B cell (primary cell): ENCODE measurements around the gene RNH1. TPM values are rescaled to one million over a fixed set of nuclear protein-coding genes. Genes with fewer than 3 reads are reported as not detected.

Experiments
- ATAC-seq: fragments of 200-7000 bp; cut with Tn5 transposase; one replicate; pipeline ENCODE4 v1.10.0; 2021; ENCODE audit warnings: low read depth, mild to moderate bottlenecking, moderate number of reproducible peaks, moderate library complexity
- CTCF ChIA-PET: fragments of 350-600 bp; sonication (Branson Sonifier 250); formaldehyde crosslinking; loops from one replicate; lab custom pipeline; 2021; ENCODE audit warnings: antibody characterized with exemption, inconsistent platforms; lab: Charles Lee
- POLR2A ChIA-PET: fragments of 350-600 bp; sonication (Branson Sonifier 250); formaldehyde crosslinking; loops from one replicate; lab custom pipeline; 2021; ENCODE audit warnings: antibody characterized with exemption; lab: Charles Lee
- DNase-seq: peaks from one replicate; pipeline ENCODE4 v3.0.0; 2013
- H2AFZ ChIP-seq: 2 replicates; pipeline ENCODE4 v1.6.1; 2012; ENCODE audit warnings: mild to moderate bottlenecking, low read depth, low read length; ENCODE audit not compliant: insufficient read depth, poor library complexity, severe bottlenecking
- H3K27ac ChIP-seq, 2 donors: 1 replicate in 1 of 2; 2 replicates in 1 of 2; pipeline ENCODE4 v1.5.1; 2012 to 2013; ENCODE audit warnings: low read length in 2 of 2, mild to moderate bottlenecking in 2 of 2, moderate library complexity in 1 of 2
- H3K27me3 ChIP-seq, 4 experiments: fragments of 200-600 bp in 1 of 4; sonication (generic) in 1 of 4; replicated peaks in 1 of 4; 1 replicate in 2 of 4; 2 replicates in 2 of 4; pipeline versions ENCODE4 v1.6.1 to v1.7.0; 2013 to 2016; ENCODE audit warnings: low read length in 3 of 4, mild to moderate bottlenecking in 2 of 4, mixed read lengths in 1 of 4, moderate library complexity in 1 of 4; ENCODE audit not compliant: insufficient read depth in 4 of 4, control insufficient read depth in 3 of 4; ENCODE audit errors: control extremely low read depth in 1 of 4
- H3K36me3 ChIP-seq, 2 experiments: replicated peaks in 1 of 2; 1 replicate in 1 of 2; 2 replicates in 1 of 2; pipeline versions ENCODE4 v1.6.1 to v1.7.1; 2013; ENCODE audit warnings: low read length in 1 of 2; ENCODE audit not compliant: insufficient read depth in 2 of 2, control insufficient read depth in 1 of 2; ENCODE audit errors: control extremely low read depth in 1 of 2, extremely low read depth in 1 of 2
- H3K4me1 ChIP-seq, 2 donors: fragments of 200-600 bp in 1 of 2; sonication (generic) in 1 of 2; 1 replicate in 1 of 2; 2 replicates in 1 of 2; pipeline versions ENCODE4 v1.5.1 to v1.6.1; 2013 to 2017; ENCODE audit warnings: low read length in 2 of 2; ENCODE audit not compliant: control insufficient read depth in 2 of 2, insufficient read depth in 2 of 2
- H3K4me2 ChIP-seq: replicated peaks from 2 replicates; pipeline ENCODE3; 2012; ENCODE audit warnings: mild to moderate bottlenecking, low read depth, low read length; ENCODE audit not compliant: poor library complexity, severe bottlenecking
- H3K4me3 ChIP-seq, 5 experiments: fragments of 200-600 bp in 1 of 5; sonication (generic) in 1 of 5; 1 replicate in 3 of 5; 2 replicates in 2 of 5; pipeline versions ENCODE4 v1.5.1 to v1.7.0; 2011 to 2016; ENCODE audit warnings: low read length in 4 of 5, mild to moderate bottlenecking in 4 of 5, low read depth in 2 of 5, control low read depth in 1 of 5, moderate library complexity in 1 of 5; ENCODE audit not compliant: insufficient read depth in 1 of 5; ENCODE audit errors: control extremely low read depth in 1 of 5, extremely low read depth in 1 of 5
- H3K79me2 ChIP-seq: fragments of 200-600 bp; sonication (generic); one replicate; pipeline ENCODE4 v1.6.0; 2016; ENCODE audit warnings: low read length; ENCODE audit not compliant: control insufficient read depth, insufficient read depth
- H3K9ac ChIP-seq: fragments of 200-600 bp; sonication (generic); 2 replicates; pipeline ENCODE4 v1.6.1; 2017; ENCODE audit warnings: mild to moderate bottlenecking, low read length, moderate library complexity
- H3K9me3 ChIP-seq, 3 donors: one replicate each; pipeline versions ENCODE4 v1.6.1 to v1.7.1; 2013; ENCODE audit warnings: low read length in 2 of 3; ENCODE audit not compliant: control insufficient read depth in 2 of 3, insufficient read depth in 1 of 3; ENCODE audit errors: control extremely low read depth in 1 of 3
- H4K20me1 ChIP-seq: 2 replicates; pipeline ENCODE4 v1.6.0; 2012; ENCODE audit warnings: mild to moderate bottlenecking, low read length; ENCODE audit not compliant: insufficient read depth, control insufficient read depth, poor library complexity, severe bottlenecking
- H3K27ac Mint-ChIP-seq: one replicate; pipeline ENCODE4 v1.8.0; 2021; ENCODE audit warnings: mixed read lengths
- H3K27me3 Mint-ChIP-seq: one replicate; pipeline ENCODE4 v1.8.0; 2021; ENCODE audit warnings: mixed read lengths
- H3K4me1 Mint-ChIP-seq: one replicate; pipeline ENCODE4 v1.8.0; 2021; ENCODE audit warnings: mixed read lengths
- H3K4me3 Mint-ChIP-seq: one replicate; pipeline ENCODE4 v1.8.0; 2021; ENCODE audit warnings: mixed read lengths
- H3K9me3 Mint-ChIP-seq: one replicate; pipeline ENCODE4 v1.8.0; 2022; ENCODE audit warnings: mixed read lengths; ENCODE audit not compliant: insufficient read depth
- EZH2 ChIP-seq: IDR thresholded peaks from 2 replicates; pipeline ENCODE4 v1.6.1; 2012; ENCODE audit warnings: borderline replicate concordance, low read depth, mild to moderate bottlenecking, moderate library complexity, low read length; ENCODE audit not compliant: insufficient read depth, poor library complexity, severe bottlenecking
- WGBS: methylation state at CpG from one replicate; pipeline ENCODE4 v1.1.5; 2013; ENCODE audit warnings: missing lambda C conversion rate; ENCODE audit not compliant: insufficient coverage; 5-methylcytosine and 5-hydroxymethylcytosine counted together
- intact Hi-C: fragments of 100-400 bp; cut with micrococcal nuclease; formaldehyde crosslinking; loops from one replicate; pipeline ENCODE4 v1.10.0; 2022
- polyA plus RNA-seq: library from polyadenylated mRNA; depleted of rRNA; stranded (reverse); fragments of >200 nt; gene quantifications from 2 replicates; pipeline ENCODE4 v1.2.3, GENCODE V29; 2012
- total RNA-seq, 2 donors: library from RNA; stranded (reverse); fragments of 120-200 nt in 1 of 2; gene quantifications; 1 replicate in 1 of 2; 2 replicates in 1 of 2; pipeline versions ENCODE4 v1.2.3 to v1.2.4, GENCODE V29; 2013 to 2022
- TF ChIP-seq, protein P1 (sequence below): fragments of 200-600 bp; IDR thresholded peaks from one replicate; pipeline ENCODE4 v1.8.0; 2022; ENCODE audit warnings: antibody characterized with exemption, mild to moderate bottlenecking

The RNH1 gene
- total and polyA plus RNA-seq, 2 donors (not counting 1 experiment from before 2014, with no cell fraction given) = 81.0 to 159 TPM

GRCh38 chr11:533586-534395 is 26.7 kb upstream of the RNH1 start:
- 96% methylated on average over 36 of the region's 37 CpGs for WGBS
- no peaks in the 10 kb centered on the region for H3K9me3 ChIP-seq
- H3K9me3 Mint-ChIP-seq = no peaks in the 10 kb centered on the region
- no peak overlapping the region for H3K9ac ChIP-seq
- ChIA-PET POLR2A (interaction anchor here (0.6 kb wide), 1 partner anchor 241 kb away, joined by 3 read pairs; no protein-coding TSS in a partner anchor), CTCF (interaction anchor here (0.7 to 2.2 kb wide), 2 partner anchors 11 to 15 kb away, joined by 3 to 6 read pairs; no protein-coding TSS in a partner anchor)
- ATAC-seq (no peak), DNase-seq (no peak)
- peaks cover 36% of the 10 kb centered on the region for H4K20me1 ChIP-seq
- H3K27ac Mint-ChIP-seq = no peak overlapping the region
- H3K27ac ChIP-seq = no peak overlapping the region
- H3K4me3 Mint-ChIP-seq = peak overlapping the region; percentile 74
- no peaks in the 10 kb centered on the region for H3K27me3 ChIP-seq
- intact Hi-C loops = no loop called here
- peaks cover 0 to 25% of the 10 kb centered on the region in 2 experiments for H3K36me3 ChIP-seq
- H3K79me2 ChIP-seq = peaks cover 27% of the 10 kb centered on the region
- H3K4me2 ChIP-seq = peak overlapping the region; percentile 99
- no peak overlapping the region for H2AFZ ChIP-seq
- H3K27me3 Mint-ChIP-seq = no peaks in the 10 kb centered on the region
- peaks cover 17 to 35% of the 10 kb centered on the region in 2 donors for H3K4me1 ChIP-seq
- peak overlapping the region in 2 of 5 experiments; percentile 67 to 72 for H3K4me3 ChIP-seq
- H3K4me1 Mint-ChIP-seq = peaks cover 20% of the 10 kb centered on the region
- TF ChIP-seq EZH2 = no peak
- TF ChIP-seq, protein P1, sequence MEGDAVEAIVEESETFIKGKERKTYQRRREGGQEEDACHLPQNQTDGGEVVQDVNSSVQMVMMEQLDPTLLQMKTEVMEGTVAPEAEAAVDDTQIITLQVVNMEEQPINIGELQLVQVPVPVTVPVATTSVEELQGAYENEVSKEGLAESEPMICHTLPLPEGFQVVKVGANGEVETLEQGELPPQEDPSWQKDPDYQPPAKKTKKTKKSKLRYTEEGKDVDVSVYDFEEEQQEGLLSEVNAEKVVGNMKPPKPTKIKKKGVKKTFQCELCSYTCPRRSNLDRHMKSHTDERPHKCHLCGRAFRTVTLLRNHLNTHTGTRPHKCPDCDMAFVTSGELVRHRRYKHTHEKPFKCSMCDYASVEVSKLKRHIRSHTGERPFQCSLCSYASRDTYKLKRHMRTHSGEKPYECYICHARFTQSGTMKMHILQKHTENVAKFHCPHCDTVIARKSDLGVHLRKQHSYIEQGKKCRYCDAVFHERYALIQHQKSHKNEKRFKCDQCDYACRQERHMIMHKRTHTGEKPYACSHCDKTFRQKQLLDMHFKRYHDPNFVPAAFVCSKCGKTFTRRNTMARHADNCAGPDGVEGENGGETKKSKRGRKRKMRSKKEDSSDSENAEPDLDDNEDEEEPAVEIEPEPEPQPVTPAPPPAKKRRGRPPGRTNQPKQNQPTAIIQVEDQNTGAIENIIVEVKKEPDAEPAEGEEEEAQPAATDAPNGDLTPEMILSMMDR = no peak

GRCh38 chr11:532986-533585 is 26.0 kb upstream of the RNH1 start:
- TF ChIP-seq, protein P1 = no peak
- TF ChIP-seq EZH2 = no peak
- H3K4me3 Mint-ChIP-seq = no peak overlapping the region
- H3K4me2 ChIP-seq = no peak overlapping the region

More at GRCh38 chr11:532986-533585, 26.0 kb upstream of the RNH1 start:
- intact Hi-C loops = no loop called here
- ATAC-seq (no peak), DNase-seq (peak; percentile 36)
- Histone ChIP-seq H3K79me2 (peaks cover 21% of the 10 kb centered on the region), H4K20me1 (peaks cover 36% of the 10 kb centered on the region), H3K9ac (no peak overlapping the region), H3K36me3 (peaks cover 0 to 25% of the 10 kb centered on the region in 2 experiments), H3K27ac (no peak overlapping the region), H3K4me3 (no peak overlapping the region), H3K4me1 (peaks cover 15 to 28% of the 10 kb centered on the region in 2 donors), H2AFZ (no peak overlapping the region), H3K27me3 (no peaks in the 10 kb centered on the region), H3K9me3 (no peaks in the 10 kb centered on the region)
- Mint-ChIP-seq H3K4me1 (peaks cover 13% of the 10 kb centered on the region), H3K27me3 (no peaks in the 10 kb centered on the region), H3K27ac (no peak overlapping the region), H3K9me3 (no peaks in the 10 kb centered on the region)
- CTCF ChIA-PET = interaction anchor here (2.2 kb wide), 1 partner anchor 14 kb away, joined by 6 read pairs; no protein-coding TSS in a partner anchor
- 97% methylated on average over 30 of the region's 33 CpGs for WGBS
- POLR2A ChIA-PET = interaction anchor here (0.6 kb wide), 1 partner anchor 241 kb away, joined by 3 read pairs; no protein-coding TSS in a partner anchor
